Measurements from ENCODE around the gene LPCAT1. TPM values are rescaled to one million over a fixed set of nuclear protein-coding genes. Genes with fewer than 3 reads are reported as not detected.
"Not testable (repeated sequence)": the region's sequence is repeated elsewhere in the genome, so short reads cannot be mapped to it uniquely, and the experiment has no call there.

Gene LPCAT1
- total RNA-seq, 1 experiment from 2014 or later = 47.5 TPM

DNA sequence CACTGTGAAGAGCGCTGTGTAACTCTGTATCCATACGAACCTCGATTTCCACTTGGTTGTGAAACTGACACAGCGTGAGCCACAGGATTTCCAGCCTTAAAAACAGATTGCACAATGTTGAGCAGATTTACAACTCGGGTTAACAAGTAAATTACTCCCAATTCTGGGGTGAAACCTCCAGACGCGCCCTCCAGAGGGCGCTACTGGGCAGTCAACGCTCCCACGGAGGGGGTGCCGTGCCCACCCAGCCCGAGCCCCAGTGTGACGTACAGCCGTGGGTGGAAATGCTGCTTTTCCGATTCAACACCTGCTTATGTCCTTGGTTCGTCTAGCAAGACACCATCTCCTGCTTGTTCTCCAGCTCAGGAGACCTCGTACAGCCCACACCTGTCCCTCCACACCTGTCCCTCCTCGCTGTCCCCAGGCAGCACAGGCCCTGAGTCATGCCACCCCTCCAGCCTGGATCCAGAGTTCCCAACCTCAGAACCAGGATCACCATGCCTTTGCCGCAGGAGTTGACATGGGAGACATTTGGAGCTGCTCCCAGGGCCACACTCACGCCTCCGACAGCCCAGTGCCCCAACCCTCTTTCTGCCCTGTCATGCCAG, 44.1 kb downstream of the LPCAT1 start:
- in situ Hi-C loops (cut with HindIII; ENCODE audit: low pct_unique_long_range_greater_than_20kb, low sequenced_read_pairs) = no loop called here
- DNase-seq (ENCODE audit: low read depth, low spot score) = peak; percentile 51

DNA sequence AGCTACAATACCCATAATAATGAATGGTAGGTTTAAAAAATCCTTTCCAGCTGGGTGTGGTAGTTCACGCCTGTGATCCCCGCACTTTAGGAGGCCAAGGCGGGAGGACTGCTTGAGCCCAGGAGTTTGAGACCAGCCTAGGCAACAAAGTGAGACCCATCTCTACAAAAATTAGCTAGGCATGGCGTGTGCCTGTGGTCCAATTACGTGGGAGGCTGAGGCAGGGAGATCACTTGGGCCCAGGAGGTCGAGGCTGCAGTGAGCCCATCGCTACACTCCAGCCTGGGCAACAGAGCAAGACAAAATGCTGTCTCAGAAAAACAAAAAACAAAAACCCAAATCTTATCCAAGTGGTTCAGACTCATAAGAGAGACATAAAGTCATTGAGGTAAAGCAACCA, 44.7 kb downstream of the LPCAT1 start:
- DNase-seq (ENCODE audit: low read depth, low spot score) = no peak
- in situ Hi-C loops (cut with HindIII; ENCODE audit: low pct_unique_long_range_greater_than_20kb, low sequenced_read_pairs) = no loop called here

DNA sequence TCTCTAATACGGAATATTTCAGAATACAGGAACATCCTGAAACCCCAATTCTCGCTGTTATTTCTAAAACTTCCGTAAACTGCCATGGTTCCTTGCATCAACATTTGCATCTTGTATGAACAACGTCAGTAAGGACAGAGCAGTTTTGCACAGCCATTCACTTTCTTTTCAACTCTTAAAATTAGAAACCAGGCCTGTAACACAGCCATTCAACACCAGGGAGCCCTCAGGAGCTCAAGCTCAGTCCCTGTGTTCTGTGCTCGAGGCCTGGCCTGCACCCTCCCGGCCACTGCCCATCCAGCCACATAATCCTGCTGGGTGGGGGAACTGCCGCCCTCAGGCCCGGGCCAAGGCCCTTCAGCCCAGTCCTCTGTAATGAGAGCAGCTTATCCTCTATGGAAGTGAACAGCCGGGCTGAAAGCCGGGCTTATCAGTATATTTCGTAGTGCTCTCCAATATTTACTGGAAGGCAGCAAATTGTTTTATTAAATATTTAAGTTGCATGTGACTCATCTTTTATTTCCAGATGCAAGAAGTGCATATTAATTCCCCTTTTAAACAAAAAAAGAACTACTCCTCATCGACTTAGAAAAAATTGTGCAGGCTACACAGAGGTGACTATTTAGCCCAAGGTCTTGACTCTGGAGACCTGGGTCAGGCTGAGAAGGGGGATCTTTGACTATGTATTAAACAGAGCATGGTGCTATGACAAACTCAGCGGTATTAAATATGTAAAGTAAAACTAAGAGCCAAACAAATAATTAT, 45.3 kb downstream of the LPCAT1 start:
- in situ Hi-C loops (cut with HindIII; ENCODE audit: low pct_unique_long_range_greater_than_20kb, low sequenced_read_pairs) = no loop called here
- no peak for DNase-seq (ENCODE audit: low read depth, low spot score)

DNA sequence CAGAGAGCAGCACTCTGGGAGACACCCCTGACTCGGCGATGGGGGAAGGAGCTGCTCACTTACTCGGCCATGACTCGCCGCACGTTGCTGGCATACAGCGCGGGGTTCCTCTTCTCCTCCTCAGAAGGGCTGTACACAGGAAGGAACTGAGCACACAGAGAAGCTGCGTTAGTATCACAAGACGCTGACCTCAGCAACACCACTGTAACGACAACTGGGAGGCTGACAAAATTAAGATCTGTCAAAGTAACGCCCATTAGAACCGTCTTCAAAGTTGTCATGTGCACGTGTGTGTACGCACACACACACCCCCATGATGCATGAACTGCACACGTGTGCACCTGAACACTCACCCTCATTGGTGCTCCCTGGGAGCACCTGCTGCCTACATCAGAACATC, 46.4 kb downstream of the LPCAT1 start:
- DNase-seq (ENCODE audit: low read depth, low spot score) = no peak
- in situ Hi-C loops (cut with HindIII; ENCODE audit: low pct_unique_long_range_greater_than_20kb, low sequenced_read_pairs) = no loop called here

DNA sequence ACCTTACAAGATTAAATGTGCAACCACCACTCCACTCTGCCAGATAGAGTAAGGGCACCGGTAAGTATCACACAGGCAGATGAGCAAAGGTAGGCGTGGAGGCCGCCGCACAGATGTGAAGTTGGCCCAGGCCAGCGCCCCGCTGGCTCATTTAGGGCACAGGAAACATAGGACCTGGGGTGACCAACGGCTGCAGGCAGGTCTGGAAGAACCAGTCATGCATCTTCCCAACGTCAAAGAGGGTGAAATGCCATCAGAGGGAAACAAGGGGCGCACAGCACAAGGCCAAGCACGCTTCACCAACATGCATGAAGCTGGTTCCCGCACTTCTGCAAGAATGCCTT, 46.8 kb downstream of the LPCAT1 start:
- no peak for DNase-seq (ENCODE audit: low read depth, low spot score)
- in situ Hi-C loops (cut with HindIII; ENCODE audit: low pct_unique_long_range_greater_than_20kb, low sequenced_read_pairs) = no loop called here

DNA sequence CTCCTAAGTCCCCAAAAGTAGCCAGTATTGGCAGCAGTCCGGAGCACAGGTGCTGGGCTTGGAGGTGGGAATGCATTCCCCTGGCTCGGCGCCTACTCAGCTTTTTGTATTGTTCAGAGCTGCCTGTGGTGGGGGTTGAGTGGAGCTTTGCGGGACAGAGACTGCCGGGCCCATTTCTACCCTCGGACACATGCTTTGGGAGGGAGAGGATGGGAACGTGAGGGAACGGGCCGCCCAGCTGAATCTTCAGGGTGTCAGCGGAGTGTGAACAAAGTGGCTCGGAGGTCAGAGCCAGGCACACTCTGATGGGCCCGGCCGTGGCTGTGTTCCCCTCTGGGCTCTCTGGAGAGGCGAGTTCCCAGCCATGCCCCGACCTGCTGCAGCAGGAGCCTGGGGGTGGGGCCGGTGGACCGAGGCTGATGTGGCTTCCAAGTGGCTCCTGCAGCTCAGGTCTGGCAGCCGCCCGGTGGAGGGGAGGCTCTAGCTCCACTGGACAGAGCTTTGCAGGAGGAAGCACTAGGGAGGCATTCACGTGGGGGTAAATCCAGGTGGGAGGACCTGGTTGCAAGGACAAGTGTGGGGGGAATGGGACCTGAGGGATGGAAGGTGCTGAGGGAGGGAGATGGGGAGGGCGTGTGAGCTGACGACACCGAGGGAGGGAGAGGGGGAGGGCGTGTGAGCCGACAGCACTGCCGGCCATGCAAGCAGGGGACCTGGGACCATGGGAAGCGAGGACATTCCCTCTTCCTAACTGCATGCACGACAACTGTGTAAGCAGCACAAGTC, 47.4 kb downstream of the LPCAT1 start:
- no peak for DNase-seq (ENCODE audit: low read depth, low spot score)
- in situ Hi-C loops (cut with HindIII; ENCODE audit: low pct_unique_long_range_greater_than_20kb, low sequenced_read_pairs) = no loop called here

DNA sequence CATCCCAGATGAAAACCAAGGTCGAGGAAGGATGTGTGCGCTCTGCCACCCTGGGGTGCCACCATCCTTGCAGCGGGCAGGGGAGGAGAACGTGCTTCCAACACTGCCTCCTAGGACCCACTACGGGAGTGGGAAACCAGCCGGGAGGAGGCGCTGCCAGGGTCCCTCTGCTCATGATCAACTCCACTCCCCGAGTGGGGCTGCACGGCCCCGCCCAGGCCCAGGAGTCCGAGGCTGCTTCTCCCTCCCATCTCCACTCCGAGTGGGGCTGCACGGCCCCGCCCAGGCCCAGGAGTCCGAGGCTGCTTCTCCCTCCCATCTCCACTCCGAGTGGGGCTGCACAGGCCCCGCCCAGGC, 48.2 kb downstream of the LPCAT1 start:
- in situ Hi-C loops (cut with HindIII; ENCODE audit: low pct_unique_long_range_greater_than_20kb, low sequenced_read_pairs); DNase-seq (ENCODE audit: low read depth, low spot score): not testable (repeated sequence)

DNA sequence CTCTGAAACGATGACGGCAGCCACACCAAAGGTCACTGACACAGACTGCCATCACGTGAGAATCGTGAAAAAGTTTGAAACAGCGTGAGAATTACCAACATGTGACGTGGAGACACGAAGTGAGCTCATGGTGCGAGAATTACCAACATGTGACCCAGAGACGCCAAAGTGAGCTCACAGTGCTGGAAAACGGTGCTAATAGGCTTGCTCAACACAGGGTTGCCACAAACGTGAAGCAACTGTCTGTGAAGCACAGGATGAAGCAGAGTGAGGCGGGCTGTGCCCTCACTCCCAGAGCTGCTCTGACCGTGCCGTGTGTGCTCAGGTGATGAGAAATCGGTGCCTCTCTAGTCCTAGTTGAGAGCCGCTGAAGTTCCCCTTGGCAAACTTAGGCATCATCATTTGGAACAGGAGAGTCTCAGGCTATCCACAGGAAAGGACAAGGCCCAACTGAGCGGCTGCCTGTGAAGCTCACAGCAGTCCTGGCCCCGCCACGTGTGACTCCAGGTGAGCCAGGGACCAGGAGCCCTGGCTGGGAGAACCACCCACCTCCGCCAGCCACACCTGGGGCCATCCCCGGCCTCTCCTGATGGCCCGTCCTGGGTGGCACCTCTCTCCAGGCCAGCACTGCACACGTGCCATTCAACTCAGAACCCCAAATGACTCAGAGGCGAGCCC, 48.8 kb downstream of the LPCAT1 start:
- in situ Hi-C loops (cut with HindIII; ENCODE audit: low pct_unique_long_range_greater_than_20kb, low sequenced_read_pairs) = no loop called here
- no peak for DNase-seq (ENCODE audit: low read depth, low spot score)

DNA sequence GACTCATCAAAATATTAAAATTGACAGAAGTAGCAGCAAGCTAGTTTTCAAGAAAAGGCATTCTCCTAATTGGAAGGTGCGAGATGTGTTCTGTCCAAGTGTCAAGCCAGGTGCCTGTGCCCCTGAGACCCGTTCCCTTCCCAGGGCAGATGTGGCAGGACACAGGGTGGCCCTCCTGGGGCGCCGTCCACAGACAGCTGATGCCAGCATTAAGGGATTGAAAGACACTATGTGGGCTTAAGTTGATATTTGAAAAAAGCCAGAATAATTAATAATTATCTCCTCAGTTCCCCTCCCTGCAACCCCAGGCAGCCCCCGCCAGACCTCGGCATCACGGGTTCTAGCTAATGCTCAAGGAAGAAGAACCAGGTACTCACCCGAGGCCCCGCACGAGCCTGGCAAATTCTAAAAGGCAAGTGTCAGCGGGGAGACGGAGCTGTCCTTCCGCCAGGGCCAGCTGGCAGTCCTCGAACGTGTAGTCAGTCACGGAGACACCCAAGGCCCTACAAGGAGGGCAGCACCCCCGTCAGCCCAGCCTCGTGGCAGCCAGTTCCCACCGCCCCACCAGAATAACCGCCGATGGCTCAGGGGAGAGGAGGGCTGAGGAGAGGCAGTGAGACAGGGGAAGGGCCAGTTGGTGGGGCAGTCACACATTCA, 49.4 kb downstream of the LPCAT1 start:
- in situ Hi-C loops (cut with HindIII; ENCODE audit: low pct_unique_long_range_greater_than_20kb, low sequenced_read_pairs) = no loop called here
- no peak for DNase-seq (ENCODE audit: low read depth, low spot score)

DNA sequence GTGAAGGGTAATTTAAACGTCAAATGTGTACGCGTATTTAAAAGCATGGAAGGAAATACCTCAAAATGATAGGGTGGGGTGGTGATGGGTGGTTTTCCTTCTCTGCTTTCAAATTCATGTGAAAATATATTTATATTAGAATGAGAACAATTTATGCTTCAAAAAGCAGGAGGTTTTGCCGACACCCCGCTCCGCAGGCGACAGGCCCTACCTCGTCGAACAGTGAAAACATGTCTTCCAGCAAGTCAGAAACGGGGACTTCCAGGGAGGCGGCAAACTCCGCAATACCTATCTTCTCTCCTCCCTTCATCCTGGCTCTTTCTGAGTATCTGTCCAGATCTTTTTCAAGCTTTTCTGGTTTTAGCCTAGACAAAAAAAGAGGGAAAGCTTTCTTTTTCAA, 50.0 kb downstream of the LPCAT1 start:
- DNase-seq (ENCODE audit: low read depth, low spot score) = no peak
- in situ Hi-C loops (cut with HindIII; ENCODE audit: low pct_unique_long_range_greater_than_20kb, low sequenced_read_pairs) = no loop called here

DNA sequence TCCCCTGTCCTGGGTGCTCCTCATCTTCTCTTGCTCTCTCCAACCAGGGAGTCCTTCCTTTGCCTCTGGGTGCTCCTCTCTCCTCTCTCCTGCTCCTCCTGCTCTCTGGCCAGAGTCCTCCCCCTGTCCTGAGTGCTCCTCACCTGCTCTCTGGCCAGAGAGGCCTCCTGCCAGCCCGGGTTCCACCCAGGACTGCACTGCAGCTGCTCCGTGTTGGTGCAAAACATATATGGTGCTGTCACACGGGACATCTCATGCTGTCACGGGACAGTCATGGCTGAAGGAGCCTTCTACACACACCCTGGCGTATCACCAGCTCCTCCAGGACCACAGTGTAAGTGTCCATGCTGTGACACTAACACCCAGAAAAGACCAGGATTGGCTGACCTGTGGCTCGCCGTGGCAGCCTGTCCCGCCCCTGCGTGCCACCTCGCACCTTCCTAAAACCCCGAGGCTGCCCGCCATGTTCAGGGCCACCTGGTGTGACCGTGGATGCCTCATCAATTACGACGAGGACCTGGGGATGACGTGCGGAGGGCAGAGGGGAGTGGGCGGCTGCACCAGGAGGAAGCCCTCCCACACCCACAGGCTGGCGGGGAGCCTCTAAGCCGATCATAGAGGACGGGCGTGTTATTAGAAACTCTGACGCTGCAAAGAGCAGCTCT, 50.7 kb downstream of the LPCAT1 start:
- in situ Hi-C loops (cut with HindIII; ENCODE audit: low pct_unique_long_range_greater_than_20kb, low sequenced_read_pairs) = no loop called here
- no peak for DNase-seq (ENCODE audit: low read depth, low spot score)

DNA sequence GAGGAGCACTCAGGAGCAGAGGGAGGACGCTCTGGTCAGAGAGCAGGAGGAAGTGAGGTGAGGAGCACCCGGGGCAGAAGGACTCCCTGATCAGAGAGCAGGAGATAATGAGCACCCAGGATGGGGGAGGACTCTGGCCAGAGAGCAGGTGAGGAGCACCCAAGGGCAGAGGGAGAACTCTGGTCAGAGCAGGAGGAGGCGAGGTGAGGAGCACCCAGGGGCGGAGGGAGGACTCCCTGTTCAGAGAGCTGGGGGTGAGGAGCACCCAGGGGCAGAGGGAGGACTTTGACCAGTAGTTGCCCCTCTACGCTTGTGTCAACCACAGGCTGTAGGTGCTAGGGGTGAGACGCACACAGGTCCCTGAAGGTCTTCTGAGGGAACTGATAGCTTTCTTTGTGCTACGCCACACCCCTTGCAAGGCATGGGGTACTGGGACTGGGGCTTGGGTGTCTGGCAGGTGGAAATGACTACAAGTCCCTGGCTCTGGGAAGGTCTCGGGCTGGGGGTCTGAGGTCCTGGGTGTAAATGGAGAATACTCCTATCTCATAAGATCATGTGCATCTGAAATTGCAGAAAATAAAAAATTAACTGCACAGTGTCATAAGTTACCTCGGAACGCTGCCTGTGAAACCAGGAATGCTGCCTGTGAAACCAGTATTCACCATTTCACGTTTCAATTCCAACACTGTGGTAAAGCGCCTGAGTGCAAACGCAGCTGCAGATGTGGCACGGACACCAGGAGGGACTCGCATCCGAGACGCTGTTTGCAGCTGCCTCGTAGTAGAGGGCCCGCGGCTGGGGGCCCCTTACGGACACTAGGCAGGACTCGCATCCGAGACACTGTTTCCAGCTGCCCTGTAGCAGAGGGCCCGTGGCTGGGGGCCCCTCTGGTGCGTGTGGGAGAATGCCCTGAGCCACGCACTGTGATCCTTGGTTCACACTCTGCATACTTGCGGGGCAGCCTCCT, 51.5 kb downstream of the LPCAT1 start:
- no peak for DNase-seq (ENCODE audit: low read depth, low spot score)
- in situ Hi-C loops (cut with HindIII; ENCODE audit: low pct_unique_long_range_greater_than_20kb, low sequenced_read_pairs) = no loop called here

DNA sequence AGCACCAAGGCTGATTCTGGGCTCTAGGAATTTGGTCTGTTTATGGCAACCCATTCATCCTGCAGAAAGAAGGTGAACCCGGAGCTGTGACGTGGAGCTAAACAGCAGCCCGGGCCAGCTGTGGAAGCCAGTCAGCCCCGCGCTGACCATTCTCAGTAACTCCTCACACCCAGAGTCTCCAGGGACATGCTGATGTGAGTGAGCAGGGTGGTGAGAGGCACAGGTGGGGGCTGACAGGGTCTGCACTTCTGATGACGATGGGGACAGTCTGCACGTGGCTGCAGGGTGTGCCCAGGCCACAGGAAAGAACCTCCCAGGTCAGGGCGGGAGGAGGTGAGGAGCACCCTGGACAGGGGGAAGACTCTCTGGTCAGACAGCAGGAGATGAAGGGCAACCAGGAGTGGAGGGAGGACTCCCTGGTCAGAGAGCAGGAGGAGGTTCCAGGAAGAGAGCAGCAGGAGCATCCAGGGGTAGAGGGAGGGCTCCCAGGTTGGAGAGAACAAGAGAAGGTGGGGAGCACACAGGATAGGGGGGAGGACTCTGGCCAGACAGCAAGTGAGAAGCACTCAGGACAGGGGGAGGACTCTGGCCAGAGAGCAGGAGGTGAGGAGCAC, 52.4 kb downstream of the LPCAT1 start:
- in situ Hi-C loops (cut with HindIII; ENCODE audit: low pct_unique_long_range_greater_than_20kb, low sequenced_read_pairs) = no loop called here
- DNase-seq (ENCODE audit: low read depth, low spot score) = no peak

DNA sequence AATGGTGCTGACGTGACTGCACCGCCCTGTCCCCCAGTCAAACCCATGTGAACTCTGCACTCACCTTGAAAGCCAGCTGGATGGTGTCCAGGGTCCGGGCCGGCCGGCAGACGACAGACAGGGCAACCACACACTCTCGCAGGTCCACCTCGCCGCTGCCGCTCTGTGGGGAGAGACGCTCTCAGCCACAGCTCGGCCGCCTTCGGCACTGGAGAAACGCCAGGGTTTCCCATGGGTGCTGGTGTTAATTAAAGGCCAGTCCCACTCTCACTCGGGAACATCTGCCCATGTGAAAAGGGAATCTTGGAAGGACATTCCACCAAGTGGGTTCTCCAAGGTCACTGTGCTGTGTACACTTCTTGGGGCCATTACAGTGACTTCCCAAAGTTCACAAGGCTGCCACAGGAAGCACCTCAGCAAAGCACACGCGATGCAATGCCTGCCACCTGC, 53.0 kb downstream of the LPCAT1 start:
- no peak for DNase-seq (ENCODE audit: low read depth, low spot score)
- in situ Hi-C loops (cut with HindIII; ENCODE audit: low pct_unique_long_range_greater_than_20kb, low sequenced_read_pairs) = no loop called here

DNA sequence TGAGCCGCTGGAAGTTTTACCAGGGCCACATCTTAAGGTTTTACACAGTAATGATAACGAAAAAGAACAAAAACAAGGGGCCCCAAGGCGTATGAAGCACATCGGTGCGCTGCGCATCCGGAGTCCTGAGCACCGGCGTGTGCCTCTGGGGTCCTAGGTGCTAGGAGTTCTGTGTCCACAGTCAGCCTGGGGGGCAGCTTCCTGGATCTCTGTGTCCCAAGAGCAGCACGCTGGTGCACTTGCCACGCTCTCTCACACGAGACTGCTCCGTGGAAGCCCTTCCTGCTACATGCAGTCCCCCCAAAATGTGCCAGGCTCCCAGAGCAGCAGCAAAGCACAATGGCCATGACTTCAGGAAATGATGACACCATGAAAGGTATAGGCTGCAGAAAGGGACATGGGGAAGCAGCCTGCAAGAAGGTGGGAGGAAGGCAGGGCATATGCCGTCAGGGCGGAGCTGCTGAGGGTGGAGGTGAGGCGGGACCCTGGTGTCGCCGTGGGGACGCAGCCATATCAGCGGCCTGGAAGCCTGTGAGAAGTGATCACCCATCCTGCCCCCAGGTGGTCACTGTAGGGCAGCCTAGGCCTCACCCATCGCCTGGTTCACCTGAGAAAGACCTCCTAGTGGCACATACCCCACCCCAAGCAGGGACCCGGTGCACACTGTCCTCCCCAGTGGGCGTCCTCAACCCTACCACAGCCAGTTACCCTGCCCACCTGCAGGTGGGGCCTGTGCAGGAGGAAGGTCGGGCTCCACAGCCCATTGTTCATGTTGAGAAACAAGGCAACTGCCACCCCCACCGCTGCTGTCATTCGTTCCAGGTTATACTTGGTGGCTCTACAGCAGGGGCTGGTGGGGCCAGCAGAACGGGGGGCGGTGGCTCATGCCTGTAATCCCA, 54.9 kb downstream of the LPCAT1 start:
- in situ Hi-C loops (cut with HindIII; ENCODE audit: low pct_unique_long_range_greater_than_20kb, low sequenced_read_pairs) = no loop called here

More for the DNA sequence above, 54.9 kb downstream of the LPCAT1 start:
- no peak for DNase-seq (ENCODE audit: low read depth, low spot score)
